Measurements from ENCODE around the gene LDLRAD3.
"Not testable (repeated sequence)": the region's sequence is repeated elsewhere in the genome, so short reads cannot be mapped to it uniquely, and the experiment has no call there.

LDLRAD3 gene

DNA sequence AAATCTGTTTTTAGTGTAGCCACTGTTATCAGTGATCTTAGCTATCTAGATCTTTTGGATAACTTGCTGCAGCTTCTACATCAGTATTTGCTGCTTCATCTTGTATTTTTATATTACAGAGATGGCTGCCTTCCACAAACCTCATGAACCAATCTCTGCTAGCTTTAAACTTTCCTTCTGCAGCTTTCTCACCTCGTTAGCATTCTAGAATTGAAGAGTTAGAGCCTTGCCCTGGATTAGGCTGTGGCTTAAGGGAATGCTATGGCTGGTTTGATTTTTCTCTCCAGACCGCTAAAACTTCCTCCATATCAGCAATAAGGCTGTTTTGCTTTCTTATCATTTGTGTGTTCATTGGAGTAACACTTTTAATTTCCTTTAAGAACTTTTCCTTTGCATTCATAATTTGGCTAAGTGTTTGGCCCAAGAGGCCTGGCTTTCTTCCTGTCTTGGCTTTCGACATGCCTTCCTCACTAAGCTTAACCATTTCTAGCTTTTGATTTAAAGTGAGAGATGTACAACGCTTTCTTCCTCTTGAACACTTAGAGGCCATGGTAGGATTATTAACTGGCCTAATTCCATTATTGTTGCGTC is 51.9 kb downstream of the LDLRAD3 start:
- DNase-seq, result no peak

DNA sequence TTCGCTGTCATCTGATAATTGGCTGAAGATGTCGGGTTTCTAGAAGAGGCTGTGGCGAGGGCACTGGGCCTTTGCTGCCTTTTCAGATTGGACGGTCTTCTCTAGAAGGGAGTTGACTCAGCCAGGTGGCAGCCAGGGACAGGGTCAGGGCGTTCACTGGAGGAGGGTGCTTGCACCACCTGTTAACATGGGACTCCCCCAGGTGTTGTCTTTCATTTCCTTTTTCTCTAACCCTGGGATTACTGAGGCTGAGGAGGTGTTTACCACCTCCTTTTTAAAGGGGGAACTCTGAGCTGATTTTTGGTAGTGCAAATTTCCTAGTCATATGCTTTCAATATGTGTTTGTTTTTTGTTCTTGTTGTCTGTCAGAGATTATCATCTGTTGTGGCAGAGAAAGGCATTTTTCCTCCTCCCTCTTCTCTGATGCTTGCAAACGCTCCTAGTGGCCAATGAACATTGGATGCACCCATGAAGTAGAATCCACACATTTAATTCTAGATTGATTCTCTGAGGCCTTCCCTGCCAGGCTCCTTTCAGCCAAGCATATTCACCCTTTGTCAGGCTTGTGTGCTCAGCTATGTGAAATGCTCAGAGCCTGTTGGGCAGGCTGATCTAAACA is 54.1 kb downstream of the LDLRAD3 start:
- no peak for DNase-seq

DNA sequence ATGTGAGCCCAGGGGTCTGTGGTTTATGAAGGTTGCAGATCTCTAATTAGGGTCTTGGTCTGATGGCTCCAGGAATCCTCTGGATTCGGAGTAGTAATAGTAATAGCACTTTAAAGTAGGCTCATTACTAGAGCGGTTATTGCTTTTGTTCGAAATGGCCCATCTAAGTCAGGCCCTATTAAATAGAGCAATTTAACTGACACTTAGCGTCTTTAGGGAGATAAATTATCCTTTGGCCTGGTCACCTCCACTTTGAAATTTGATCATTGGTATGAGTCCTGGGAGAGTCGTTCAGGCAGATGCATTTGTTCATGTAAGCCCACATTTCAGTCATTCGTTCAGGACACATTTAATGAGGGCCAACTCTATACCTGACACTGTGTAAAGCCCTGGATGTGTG is 54.8 kb downstream of the LDLRAD3 start:
- DNase-seq, result no peak

DNA sequence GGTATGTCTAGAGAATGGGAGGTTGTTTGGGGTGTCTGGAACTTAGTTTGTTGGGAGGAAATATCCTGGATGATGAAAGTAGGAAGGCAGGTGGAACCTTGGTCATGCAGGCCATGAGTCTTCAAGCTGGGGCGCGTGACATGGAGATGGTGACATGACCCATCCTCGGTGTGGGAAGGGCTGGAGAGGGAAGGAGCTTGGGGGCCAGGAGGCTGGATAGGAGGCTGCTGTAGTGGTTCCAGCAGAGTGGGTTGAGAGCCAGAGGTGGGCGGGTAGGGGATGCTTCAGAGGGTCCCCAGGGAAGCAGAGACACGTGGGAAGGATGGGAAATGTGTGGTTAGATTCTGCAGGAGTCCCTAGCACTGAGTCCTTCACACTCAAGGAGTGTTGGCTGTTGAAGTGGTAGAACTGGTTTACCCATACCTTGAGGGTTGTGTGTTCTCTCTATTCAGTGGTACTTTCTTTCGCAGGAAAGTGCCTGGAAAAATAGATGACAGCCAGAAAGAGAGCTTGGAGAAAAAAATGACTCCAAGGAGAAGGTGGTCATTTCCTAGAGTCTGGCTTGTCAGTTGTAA is 56.8 kb downstream of the LDLRAD3 start:
- DNase-seq, result no peak

DNA sequence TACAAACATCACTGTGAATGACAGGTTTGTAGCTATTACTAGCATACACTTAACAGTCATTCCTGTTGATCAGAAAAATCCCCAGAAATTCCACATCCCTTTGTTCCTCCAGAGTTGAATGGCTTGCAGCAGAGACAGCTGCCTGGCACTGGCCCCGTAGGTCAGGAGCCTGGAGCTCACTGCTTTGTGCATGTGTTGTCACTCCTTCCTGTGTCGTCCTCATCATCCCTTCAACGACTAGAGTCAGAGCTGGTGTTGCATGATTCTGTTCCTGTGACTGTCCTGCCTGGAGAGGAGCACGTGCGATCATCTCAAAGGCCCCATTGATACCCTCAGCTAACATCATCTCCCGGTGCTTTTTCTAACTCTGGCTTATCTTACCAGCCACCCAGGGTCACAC is 58.3 kb downstream of the LDLRAD3 start:
- DNase-seq, result no peak

DNA sequence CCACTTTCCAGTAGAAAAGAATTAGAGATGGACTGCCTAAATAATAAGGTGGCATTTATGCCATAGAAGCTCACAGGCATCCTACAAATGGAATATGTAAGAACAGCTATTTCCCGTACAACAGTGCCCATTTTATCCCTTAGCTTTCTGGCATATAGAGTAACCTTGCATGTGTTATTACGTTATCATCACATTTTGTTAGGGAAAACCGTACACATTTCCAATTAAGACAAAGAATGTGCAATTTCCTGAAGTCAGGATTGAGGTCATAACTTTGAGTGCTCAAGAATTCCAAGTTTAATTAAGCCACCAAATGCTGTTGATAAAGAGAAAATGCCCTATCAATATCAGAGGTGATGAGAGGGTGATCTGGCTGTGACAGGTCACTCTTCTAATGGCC is 58.9 kb downstream of the LDLRAD3 start:
- DNase-seq, result no peak

DNA sequence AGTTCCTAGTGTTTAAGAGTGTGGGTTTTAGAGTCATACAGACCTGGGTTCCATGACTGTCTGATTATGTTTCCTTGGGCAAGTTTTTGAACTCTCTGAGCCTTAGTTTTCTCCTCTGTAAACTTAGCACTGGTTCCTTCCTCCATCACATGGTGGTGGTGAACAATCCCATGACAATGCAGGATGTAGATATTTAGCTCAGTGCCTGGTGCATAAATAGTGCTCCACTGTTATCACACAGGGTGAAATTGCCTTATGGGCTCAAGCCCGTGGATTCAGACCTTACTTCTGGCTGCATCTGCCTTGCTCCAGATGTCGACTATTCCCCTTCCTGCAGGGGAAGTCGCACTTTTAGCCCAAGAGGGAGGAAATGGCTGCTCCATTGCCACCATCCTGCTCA is 62.7 kb downstream of the LDLRAD3 start:
- DNase-seq, result no peak

DNA sequence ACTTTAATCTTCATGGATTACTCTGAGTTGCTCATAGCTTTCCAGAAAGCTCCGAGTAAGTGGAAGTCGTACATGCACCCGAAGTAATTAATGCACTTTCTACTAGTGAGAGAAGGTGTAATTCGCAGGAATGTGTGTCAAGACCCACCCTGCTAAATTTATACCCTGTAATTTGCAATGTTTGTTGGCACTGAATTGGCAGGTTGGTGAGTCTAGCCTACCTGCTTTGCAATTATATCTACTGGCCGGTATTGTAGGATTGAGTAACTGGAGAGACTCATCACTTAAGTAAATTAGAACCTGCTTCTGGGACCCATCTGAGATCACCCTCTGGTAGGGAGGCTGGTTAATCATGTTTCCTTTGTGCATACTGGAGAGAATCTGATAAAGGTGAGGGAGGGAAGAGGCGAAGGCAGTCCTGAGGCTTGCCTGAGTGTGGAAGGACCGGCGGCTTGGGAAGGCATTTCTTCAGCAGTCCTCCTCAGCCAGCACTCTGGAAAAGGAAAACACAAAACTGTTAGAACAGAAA is 63.3 kb downstream of the LDLRAD3 start:
- DNase-seq, result no peak

DNA sequence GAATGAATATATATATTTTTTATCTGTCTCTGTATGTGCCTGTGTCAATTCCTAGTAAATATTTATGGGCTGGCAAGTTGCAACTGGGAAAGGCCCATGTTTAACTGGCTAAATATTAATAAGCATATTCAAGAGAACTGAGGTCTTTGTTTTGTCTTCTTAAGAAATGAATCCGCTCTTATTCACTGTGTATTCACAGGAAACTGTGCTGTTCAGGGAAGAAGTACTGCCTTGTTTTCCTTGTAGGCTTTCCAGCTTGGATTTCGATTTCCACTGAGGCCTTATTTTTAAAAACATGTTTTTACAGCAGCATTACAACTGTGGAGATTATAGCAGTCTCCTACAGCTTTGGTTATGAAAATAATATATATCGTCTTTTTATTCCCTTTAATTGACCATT is 64.7 kb downstream of the LDLRAD3 start:
- no peak for DNase-seq

DNA sequence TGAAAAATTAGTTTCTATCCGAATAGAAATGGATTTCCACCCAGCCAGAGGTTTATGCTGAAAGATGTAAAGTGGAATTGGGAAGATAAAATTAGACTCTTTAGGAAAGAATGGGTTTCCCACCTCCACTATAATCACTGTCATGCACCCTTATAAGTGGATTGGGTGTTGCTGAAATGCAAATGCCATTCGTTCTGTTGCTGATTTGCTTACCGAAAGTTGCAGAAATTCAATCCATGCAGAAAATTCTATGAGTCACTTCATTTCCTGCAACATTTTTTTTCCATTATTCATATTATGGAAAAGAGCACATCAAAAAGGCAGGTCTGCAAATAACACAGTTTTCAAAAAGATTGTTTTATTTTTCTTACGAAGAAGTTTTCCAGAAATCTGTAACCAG is 65.6 kb downstream of the LDLRAD3 start:
- peak; percentile 76 for DNase-seq

DNA sequence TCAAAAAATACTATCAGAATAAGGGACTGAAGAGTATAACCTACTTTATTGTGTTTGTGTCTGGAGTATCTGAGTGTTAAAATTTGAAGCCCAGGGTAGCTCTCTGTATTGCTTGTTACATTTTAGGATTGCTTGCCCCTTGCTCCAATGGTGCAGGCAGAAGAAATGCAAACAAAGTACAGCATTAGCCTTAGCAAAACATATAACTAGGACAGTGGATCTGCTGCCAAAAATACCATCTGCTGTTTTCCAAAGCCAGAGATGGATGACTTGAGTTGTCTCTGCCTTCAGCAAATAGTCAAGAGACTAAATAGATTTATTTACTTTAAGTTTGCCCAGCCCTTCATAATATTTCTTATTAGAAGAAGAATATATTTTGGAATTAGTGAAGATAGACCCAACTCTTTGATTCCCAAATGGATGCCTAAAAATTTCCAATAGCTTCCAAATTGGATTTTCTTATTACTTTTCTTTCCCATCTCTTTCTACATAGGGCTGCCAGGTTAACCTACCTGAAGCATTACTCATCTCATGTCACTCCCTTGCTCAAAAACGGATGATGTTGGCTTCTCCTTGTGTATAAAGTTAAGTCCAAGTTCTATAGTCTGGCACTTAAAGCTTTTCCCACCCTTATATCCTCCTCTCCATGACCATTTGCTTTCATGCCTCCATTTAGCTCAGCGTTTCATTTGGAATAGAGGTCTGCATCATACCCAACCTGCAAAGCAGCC is 66.3 kb downstream of the LDLRAD3 start:
- peak; percentile 51 for DNase-seq

DNA sequence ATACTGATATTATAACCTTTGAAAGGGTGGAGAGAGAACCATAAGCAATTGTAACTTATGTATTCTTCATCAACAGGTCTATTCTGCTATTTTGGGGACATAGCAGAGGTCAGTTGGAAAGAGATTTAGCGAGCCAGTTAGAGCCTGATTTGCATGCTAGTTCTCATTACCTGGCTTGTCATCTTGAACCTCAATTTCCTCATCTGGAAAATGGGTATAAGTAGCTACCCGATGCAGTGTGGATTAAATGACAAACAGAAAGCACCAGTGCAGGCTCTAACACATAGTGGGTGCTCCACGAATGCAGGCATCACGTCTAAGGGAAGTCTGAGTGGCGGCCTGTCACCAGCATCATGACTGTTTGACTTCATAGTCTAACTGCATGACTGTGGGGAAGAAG is 67.7 kb downstream of the LDLRAD3 start:
- DNase-seq, result no peak

DNA sequence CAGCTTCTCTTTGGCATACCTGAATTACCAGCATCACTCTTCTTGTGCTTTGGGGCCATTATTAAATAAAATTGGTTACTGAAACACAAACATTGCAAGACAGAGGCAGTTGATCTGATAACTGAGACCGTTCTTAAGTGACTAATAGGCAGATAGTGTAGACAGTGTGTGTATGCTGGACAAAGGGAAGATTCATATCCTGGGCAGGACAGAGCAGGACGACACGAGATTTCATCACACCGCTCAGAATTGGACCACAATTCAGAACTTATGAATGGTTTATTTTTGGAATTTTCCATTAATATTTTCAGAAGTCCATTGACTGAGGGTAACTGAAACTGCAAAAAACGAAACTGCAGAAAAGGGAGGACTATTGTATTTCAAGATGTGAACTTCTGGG is 68.6 kb downstream of the LDLRAD3 start:
- no peak for DNase-seq

DNA sequence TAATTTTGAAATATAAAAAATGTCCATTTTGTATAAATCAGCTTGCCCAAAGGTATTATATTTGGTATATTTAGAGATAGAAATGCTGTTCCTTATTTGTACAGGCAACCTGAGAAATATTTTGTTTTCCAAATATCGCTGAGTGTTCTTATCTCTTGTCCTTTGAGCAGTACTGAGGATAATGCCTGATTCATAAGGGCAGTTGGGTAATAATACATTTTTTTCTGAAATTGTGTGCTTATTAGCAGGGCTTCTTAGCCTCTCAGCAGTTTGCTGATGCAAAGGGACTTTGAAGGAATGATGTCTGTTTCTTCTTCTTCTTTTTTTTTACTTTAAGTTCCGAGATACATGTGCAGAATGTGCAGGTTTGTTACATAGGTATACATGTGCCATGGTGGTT is 69.1 kb downstream of the LDLRAD3 start:
- DNase-seq, result no peak

DNA sequence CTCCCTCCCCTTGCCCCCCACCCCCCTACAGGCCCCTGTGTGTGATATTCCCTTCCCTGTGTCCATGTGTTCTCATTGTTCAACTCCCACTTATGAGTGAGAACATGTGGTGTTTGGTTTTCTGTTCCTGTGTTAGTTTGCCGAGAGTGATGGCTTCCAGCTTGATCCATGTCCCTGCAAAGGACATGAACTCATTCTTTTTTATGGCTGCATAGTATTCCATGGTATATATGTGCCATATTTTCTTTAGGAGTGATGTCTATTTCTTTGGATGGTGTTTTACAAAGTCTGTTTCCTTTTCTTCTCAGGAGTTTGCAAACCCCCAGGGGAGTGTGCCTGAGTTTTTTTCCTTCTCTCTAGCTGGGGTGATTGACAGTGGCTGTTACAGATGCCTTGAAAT is 69.6 kb downstream of the LDLRAD3 start:
- not testable (repeated sequence) for DNase-seq

DNA sequence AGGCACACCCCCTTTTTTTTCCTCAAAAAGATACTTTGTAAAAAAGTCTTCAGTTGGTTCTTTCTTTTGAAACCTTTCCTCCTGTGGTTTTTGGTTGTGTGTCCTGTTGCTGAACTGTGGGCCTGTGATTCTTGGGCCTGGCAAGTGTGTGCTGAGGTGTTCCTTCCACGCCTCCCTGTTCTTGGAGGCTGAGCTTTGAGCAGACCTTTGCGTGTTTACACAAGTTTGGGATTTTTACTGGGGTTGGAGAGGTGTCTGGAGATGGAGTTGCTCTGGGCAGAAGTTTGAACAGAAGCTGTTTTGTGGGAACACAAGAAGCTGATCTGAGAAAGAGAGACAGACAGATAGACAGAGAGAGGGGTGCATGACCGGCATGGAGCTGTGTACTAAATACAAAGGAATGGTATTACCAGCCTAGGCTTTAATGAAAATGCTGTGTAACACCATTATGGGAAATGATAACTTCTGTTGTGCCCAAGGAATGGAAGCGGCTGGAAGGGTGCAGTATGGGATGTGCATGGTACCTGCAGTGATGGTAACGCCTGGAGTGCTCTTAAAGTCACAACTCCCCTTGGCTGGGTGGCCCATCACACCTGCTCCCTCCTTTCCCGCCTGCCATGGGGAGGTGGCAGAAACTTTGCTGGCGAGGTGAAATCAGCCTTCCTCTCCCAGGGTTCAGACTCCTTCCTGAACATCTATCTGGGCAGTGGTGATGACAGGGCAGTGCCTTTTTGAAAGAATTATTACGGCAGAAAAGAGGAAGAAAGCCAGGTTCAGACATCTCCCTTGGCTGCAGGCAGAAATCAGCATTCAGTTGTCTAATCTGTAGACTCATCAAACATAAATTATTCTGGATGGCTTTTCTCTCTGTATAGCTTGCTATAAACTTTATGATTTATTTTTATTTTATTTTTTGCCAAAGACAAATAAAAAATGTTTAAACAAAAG is 70.4 kb downstream of the LDLRAD3 start:
- DNase-seq, result no peak

DNA sequence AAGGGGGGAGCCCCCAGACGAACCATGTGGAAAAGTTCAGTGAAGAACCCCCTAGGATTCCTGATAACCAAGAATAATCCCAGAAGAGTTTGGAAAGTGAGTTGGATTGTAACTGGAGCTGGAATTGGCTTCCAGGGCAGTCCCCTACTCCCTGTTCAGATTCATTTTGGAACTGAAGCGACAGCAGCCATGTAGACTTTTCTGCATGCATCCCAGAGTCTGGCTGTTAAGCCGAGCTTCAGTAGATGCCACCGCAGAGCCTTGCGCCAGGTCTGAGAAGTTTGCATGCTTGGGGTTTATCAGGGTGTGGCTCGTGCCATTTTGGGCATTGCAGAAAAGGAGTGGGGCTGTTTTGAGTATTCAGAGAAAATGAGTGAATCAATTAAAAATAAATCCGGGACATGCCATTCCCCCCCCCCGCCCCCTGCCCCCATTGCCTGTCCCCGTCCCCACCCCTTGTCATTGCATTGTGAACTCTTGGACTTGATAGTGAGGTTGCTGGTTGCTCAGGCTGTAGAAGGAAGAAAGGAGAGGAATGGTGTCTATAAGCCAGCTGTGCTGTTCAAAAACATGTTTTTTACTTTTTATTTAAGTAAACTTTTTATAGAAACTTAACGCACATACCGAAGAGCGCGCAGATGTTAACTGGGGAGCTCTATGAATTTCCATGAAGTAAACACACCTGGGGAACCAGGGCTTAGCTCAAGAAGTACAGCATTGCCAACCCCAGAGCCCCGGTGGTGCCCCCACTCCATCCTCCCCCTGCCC is 71.2 kb downstream of the LDLRAD3 start:
- DNase-seq, result no peak

DNA sequence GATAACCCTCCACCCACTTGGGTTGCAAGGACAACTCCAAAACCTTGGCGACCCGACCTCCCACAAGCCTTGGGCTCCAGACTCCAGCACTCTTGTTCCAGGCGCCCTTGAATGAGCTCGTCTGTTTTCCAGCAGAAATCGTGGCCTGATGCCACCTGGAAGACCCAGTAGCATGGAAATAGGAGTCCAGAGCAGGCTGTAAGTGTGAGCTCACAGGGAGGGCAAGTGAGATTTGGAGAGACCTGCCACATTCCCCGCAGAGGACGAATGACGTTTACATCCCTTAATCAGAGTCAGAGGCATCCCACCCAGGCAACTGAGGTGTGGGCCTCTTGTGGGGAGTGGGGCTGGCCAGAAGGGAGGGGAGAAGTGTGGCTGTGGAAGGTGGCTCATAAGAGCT is 71.9 kb downstream of the LDLRAD3 start:
- no peak for DNase-seq

DNA sequence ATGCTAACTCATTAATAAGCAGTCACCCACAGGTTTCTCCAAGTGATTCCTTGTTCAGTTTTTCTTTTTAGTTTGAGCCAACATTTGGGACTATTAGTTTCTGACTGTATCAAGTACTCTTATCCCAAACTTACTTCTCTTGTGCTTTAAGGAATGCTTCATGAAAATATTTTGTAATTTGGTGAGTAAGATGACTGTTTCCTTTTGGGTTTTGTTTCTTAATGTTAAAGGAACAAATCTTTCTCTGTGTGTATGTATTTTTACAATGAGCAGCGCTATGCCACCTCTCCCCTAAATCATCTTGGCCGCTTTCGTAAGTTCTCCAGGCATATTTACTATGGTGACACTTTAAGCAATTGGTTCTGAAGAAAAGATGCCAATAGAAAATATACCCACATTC is 72.4 kb downstream of the LDLRAD3 start:
- no peak for DNase-seq

DNA sequence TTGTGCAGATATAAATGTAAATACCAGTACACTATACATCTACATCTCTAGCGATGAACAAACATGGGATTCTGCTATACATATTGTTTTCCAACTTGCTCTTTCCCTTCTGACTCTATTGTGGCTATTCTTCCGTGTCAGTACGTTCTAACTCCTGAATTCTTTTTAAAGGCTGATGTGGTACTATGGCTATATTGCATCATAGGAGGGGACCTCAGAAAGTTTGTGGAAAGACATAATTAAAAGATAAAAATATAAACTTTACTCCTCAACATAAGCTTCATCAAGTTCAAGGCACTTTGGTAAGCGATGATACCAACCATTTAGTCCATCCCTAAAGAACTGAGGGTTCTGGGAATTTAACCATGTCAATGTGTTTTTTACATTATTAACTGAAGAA is 72.8 kb downstream of the LDLRAD3 start:
- no peak for DNase-seq

DNA sequence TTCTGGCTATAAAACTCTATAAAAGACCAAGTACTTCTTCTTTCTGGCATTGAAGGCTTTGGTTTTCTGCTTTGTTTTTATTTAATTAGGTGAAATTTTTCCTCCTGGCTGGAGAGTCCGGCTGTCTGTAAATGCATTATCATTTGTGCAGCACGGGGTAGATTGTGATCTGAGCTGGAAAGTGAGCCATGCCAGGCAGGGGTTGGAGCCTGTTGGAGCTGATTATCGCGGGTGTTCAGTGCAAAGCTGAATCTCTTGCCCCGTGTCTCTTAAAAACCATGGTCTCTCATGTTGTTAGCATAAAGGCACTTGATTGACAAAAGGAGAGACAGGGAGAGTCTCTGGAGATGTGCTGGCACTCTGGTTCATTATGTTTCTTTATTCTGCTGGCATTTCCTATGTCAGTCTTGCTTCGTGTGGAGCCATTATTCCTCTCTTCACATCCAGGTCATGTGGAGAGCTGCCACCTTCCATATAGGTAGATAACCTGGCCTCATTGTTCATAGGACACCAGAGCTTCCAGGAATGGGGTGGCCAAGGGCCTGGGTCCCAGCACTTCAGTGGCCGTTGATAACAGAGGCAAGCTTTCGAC is 75.2 kb downstream of the LDLRAD3 start:
- no peak for DNase-seq
